DMS153 treated with DMSO at 0.1 percent for 48 hours (cell line): ENCODE results near the gene C9.
"Not testable (repeated sequence)": the region's sequence is repeated elsewhere in the genome, so short reads cannot be mapped to it uniquely, and the experiment has no call there.

Experiments used
- DNase-seq: peaks from one replicate; lab custom pipeline; 2025; ENCODE audit not compliant: unreplicated experiment; lab: John Stamatoyannopoulos, UW

The C9 gene

DNA sequence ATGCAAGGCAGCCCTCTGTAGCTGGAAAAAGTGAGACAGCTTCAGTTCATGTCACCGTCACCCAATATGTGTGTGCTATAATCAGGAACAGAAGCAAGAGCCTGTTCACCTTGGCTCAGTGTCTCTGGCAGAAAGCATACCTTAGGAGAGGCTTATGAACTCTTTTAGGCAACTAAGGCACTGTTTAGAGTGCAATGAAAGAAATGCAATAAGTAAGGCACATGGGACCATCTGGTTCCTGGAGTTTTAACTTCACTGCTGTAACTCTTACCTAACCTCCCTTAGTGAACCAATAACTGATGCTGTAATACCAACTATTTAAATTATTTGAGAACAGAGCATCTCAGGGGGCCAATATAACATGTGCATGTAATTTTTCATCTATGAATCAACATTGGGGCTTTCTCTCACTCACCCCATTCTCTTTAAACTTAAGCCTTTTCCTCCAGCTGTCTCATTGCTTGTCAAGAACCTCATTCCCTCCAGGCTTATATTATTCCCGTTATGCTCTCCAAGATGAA is 32.4 kb downstream of the C9 start:
- DNase-seq = no peak

DNA sequence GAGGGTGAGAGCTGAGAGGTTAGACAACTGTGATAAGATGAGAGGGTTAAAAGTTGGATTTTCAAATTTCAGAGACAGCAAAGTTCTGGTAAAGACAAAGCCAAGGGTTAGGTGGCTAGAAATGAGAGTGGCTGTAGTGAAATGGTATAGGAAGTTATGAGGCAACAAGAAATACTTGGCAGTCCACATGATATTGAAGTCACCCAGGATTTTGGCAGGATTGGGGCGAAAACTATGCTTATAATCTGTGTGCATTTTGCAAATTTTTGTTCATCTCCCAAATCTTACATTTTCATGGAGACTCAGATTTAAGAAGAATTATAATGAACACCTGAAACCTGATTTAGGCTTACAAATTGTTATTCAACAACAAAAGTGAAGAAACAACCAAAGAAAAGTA is 35.6 kb downstream of the C9 start:
- no peak for DNase-seq

DNA sequence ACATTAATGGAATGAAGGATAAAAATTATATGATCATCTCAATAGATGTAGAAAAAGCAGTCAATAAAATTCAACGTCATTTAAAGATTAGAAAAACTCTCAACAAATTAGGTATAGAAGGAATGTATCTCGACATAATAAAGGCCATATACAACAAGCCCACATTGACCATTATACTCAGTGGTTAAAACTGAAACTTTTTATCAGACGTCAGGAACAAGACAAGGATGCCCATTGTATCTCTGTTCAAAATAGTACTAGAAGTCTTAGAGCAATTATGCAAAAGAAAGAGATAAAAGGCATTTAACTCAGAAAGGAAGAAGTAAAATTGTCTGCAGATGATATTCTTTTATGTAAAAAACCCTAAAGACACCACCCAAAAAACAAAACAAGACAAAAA is 40.8 kb downstream of the C9 start:
- DNase-seq = no peak

- no peak for DNase-seq
These were observed 44.9 kb downstream of the C9 start for GRCh38 chr5:39319395-39319794.

GRCh38 chr5:39316464-39316863 is 47.8 kb downstream of the C9 start:
- DNase-seq = not testable (repeated sequence)

DNA sequence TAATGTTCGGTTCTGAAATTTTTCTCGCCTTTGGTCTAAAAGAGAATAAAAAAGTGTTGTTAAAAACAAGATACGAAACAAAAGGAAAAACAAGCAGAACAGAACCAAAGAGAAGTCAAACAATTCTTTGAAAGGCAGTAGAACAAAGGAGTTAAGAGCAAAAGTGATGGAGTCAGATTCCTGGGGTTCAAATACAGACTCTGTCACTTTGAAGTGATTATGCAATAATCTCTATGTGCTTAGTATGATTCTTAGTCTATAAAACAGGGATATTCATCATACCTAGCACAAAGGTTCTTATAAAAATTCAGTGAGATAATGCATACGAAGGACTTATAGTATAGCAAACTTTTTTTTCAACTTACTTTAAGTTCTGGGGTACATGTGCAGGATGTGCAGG is 48.3 kb downstream of the C9 start:
- no peak for DNase-seq

DNA sequence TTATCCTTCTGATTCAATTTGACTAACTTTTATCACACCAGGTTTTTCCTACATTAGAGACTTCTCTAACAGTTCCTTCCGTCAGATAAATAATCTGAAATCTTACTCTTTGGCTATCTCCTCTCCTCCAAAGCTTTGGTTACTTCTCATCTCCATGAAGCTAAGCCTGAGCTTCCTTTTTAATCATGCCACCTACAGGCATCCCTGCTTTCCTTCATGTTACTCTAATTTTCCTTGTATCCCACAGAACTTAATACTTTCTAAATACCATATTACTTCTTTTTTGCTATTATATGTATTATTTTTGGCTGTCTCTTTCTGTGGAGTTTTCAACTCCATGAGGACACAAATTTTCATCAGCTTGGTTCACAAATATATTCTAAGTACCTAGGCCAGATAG is 49.7 kb downstream of the C9 start:
- DNase-seq = no peak

DNA sequence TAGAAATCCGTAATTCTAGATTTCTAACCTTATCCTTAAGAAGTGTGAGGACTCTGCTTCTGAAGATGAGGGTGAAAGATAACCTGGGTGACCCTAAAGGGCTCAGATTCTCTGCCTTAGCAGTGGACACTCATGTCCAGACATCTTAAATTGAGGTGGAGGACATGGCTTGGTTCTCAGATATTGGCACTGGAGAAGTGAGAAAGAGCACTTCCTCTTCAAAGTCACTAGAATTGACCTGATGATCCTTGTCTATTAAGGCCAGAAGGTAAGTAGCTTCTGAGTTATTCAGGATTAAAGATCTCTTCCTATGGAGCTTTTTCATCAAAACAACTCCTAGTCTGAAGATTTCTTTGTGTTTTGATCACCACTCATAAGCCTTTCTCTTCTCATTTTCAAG is 54.8 kb downstream of the C9 start:
- no peak for DNase-seq

DNA sequence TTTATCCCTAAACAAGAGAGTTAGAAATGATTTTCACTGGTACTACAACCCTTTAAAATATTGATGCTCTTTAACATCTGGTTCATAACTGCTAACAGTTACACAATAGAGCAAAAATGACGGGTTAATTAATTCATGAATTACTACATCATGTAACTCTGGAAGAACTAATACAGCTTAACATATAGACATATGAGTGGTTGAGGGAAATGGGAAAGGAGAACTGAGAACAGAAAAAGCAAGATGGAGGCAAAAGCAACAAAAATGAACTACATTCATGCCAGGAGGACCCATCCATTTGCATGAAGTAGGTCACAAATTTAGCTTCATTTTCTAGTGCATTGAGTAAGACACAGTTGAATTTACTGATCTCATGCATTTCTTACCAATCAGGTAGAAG is 61.8 kb downstream of the C9 start:
- DNase-seq = no peak

- no peak for DNase-seq
These were observed 62.9 kb downstream of the C9 start for GRCh38 chr5:39301406-39301805.

- no peak for DNase-seq
These were observed 64.3 kb downstream of the C9 start for GRCh38 chr5:39299962-39300361.

GRCh38 chr5:39294736-39295135 is 69.6 kb downstream of the C9 start:
- DNase-seq = no peak

DNA sequence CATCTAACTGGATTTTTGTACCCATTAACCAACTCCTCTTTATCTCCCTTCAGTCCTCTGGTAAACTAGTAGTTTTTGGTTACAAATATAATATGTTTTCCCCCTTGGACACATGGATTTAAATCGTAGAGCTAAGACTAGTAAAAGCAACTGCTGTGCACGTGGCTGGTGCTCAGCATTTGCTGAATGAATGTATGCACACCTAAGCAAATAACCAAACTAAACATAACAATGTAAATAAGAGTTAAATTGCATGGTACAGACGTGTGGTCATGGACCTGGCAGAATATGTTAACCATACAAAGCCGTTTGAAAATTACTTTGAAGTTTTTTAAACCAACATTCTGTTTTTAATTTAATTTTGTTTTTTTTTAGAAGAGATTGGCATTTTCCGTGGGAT is 79.7 kb downstream of the C9 start:
- peak; percentile 18 for DNase-seq

- DNase-seq = no peak
These were observed 81.0 kb downstream of the C9 start for GRCh38 chr5:39283231-39283818.

DNA sequence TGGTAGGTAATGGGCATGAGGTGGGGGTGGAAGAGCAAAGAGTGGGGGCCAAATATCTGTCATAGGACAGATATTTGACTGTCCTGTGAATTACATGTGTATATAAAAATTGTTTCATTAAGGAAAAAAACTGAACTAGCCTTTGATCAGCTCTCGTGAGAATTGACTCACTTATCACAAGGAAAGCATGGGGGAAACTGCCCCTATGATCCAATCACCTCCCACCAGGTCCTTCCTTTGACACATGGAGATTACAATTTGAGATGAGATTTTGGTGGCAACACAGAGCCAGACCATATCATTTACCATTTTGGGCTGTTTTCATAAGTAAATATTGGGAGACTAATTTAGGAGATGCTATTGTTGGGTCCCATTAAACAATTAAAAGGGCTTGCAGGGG is 81.7 kb downstream of the C9 start:
- DNase-seq = no peak

- DNase-seq = not testable (repeated sequence)
These were observed 88.4 kb downstream of the C9 start for GRCh38 chr5:39275865-39276264.

DNA sequence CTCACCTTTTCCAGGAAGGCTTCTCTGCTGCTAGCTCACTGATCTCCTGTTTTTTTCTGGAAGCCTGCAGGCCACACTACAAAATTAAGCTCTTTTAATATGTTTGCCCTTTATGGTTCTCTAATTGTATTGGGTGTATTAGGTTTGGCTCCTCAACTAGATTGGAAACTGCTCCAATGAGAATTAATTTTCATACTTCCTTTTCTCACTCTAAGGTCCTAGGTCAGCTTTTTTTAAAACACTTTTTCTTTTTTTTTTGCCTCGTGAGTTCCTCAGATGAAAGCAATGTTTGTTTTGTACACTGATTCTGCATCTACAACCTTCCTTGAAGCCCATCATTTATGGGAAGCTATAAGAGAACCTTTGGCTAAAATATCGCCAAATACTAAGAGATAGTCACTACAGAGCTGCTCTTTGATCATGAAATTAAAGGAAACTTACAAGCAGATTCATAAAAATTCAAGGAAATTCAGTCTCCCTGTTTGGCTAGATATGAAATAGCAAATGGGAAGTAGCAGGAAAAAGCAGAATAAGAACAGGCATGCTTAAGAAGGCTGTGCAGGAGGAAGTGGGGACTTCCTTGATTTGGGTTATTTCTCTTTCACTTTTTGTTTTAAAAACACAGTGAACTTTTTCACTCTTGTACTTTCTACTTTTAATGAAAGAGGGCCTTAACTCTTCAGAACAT is 89.8 kb downstream of the C9 start:
- no peak for DNase-seq

DNA sequence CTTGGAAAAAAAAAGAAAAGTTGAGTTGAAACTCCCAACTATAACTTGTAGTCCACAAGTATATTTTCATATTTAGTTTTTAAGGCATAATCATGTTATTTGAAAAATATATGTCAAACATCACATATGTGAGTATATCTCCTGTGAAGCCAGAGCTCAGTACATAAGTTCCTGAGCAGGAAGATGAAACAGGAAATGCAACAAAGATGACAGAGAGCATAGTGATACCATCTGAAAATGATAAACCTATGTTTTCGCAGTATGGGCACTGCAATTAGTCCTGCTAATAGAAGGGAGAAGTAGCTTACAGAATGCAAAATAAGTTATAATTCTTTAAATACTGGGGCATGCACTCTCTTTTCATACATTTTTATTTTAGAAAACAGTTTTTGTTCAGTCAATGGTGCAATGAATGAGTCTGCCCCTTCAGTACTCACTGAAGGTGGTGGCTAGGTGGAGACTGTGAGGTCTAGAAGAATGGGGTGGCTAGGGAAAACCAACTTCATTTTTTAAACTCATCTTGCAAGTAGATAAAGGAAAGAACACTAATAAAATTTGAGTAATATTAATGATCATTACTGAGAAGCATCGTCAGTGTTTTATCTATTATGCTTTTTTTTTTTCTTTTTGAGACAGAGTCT is 90.9 kb downstream of the C9 start:
- DNase-seq = no peak

- DNase-seq = not testable (repeated sequence)
These were observed 91.4 kb downstream of the C9 start for GRCh38 chr5:39272869-39273231.

- no peak for DNase-seq
These were observed 94.0 kb downstream of the C9 start for GRCh38 chr5:39270225-39270848.

DNA sequence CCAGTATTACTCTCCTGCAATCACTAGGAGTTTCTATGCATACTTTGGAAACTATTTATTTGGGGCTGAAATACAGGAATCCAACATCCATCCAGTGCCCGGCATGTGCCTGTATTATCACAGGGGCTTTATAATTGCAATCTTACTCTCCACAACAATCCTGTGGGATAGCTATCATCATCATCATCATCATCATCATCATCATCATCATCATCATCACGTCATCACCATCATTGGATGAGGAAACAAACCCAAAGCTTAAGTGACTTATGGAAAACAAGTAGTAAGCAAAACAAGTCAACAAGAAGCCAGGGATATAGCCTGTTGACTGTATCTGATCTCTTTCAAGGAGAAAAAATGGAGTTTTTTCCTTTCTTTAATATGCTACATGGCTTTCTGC is 97.1 kb downstream of the C9 start:
- no peak for DNase-seq

- DNase-seq = no peak
These were observed 97.9 kb downstream of the C9 start for GRCh38 chr5:39266442-39266841.
